ENCODE data around the gene KIF6.

KIF6 gene

DNA sequence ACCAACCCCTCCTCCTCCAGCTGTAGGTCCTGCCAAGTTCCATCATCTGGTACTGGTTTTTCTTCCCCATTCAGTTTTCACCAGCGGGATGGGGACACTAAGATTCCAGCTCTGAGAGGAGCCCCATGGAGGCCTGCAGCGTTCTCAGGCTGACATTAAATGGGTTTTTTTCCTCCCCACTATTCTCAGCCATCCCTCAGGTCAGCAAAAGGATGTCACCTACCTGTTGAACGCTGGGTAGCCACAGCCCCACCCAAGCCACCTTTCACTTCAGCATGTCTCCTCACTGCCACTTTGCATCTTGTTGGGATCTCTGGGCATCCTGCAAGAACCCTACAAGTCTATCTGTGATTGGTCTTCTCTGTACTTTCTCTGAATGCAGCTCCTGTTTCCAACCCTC is 417.7 kb downstream of the KIF6 start:
- peaks cover 15% of the 10 kb centered on the region for H3K27me3 ChIP-seq (ENCODE audit: control insufficient read depth, insufficient read depth, low read length)
- no peak overlapping the region for H3K9ac ChIP-seq (ENCODE audit: low read depth, low read length)
- H3K9me3 ChIP-seq (ENCODE audit: control insufficient read depth, insufficient read depth, low read length), result no peaks in the 10 kb centered on the region
- H3K4me3 ChIP-seq (ENCODE audit: low read depth, low read length), result no peak overlapping the region
- H3K4me1 ChIP-seq (ENCODE audit: control insufficient read depth, insufficient read depth, low read length), result peaks cover 3% of the 10 kb centered on the region
- H3K36me3 ChIP-seq (ENCODE audit: control insufficient read depth, insufficient read depth, low read length), result no peaks in the 10 kb centered on the region

DNA sequence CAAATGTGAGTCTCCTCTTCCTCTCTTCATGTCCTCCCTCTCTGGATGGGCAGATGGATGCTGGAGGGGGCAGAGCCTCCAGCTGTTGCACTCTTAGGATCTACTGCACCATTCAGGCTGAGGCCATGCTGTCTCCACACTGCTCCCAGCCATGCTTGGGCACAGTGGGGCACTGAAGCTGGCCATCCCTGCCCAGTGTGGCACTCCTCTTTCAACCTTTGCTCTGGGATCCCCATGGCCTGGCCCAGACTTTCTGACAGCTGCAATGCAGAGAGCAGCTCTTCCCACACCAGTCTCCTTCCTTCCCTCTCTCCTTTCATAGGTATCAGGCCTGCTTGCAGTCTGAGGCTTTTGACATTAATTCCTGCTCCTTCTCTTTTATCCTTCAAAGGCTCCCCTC is 420.3 kb downstream of the KIF6 start:
- Histone ChIP-seq H3K27me3 (ENCODE audit: control insufficient read depth, insufficient read depth, low read length) (no peaks in the 10 kb centered on the region), H3K9me3 (ENCODE audit: control insufficient read depth, insufficient read depth, low read length) (no peaks in the 10 kb centered on the region), H3K4me1 (ENCODE audit: control insufficient read depth, insufficient read depth, low read length) (peaks cover 3% of the 10 kb centered on the region), H3K36me3 (ENCODE audit: control insufficient read depth, insufficient read depth, low read length) (no peaks in the 10 kb centered on the region), H3K4me3 (ENCODE audit: low read depth, low read length) (no peak overlapping the region), H3K9ac (ENCODE audit: low read depth, low read length) (no peak overlapping the region)

DNA sequence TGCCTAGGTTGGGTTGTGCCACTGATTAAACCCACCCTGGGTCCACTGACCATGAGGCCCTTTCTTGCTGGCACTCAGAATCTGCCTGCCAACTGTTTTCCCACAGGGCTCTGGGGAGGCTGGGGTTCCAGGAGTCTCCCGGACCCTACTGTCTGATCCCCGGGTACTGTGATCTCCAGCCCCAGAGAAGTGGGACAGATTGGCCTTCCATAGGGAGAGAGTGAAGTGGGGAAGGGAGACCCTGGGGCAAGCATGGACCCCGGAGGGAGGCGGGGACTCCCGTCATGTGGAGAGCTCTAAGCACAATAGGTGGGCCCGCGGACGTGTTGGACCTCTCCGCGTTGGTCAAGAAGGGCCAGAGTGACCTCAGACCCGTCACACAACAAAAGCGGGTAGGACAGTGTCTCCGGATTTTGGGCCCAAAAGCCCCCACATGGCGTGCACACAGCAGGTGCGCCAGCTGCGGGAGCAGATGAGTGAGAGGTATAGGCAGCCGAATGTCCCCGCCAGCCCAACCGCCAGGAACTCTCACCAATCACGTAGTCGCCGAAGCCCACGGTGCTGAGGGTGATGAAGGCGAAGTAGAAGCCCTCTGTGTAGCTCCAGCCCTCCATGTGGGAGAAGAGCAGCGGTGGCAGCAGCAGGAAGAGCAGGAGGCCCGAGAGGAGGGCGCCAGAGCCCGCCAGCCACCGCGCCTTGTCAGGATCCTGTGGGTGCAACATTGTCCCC is 421.6 kb downstream of the KIF6 start:
- H3K9ac ChIP-seq (ENCODE audit: low read depth, low read length), result no peak overlapping the region
- H3K4me1 ChIP-seq (ENCODE audit: control insufficient read depth, insufficient read depth, low read length), result peaks cover 3% of the 10 kb centered on the region
- H3K27me3 ChIP-seq (ENCODE audit: control insufficient read depth, insufficient read depth, low read length), result no peaks in the 10 kb centered on the region
- H3K9me3 ChIP-seq (ENCODE audit: control insufficient read depth, insufficient read depth, low read length), result no peaks in the 10 kb centered on the region
- no peaks in the 10 kb centered on the region for H3K36me3 ChIP-seq (ENCODE audit: control insufficient read depth, insufficient read depth, low read length)
- no peak overlapping the region for H3K4me3 ChIP-seq (ENCODE audit: low read depth, low read length)

DNA sequence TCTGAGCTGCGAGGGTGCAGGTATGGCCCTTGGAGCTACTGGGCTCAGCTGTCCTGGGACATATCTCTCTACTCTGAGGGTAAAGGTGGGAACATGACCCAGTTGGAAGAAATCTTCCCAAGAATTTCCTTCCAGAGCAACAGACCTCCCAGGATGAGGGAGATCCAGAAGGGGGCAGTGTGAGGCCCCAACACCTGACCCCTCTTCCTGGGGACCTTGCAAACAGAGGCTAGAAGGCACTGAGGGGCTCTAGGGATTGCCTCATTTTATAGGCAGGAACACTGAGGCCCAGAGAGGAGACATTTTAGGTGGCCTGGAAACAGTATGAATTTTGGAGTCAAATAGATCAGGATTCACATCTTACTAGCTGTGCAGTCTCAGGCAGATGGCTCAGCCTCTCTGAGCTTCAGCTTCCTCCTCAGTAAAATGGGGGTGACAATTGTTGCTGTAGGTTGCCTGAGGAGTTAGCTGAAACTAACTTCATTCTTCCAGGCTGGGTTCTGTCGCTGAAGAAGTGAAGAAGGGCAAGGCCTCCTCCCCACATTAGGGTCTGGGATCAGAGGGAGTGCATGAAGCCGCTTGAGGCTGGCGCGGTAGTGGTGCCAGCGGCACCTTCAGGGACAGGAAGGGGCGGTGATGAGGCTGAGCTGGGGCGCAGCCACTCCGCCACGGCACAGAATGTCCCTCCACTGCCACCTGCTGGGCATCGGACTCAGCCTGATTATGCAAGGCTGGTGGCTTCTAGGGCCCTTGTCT is 422.4 kb downstream of the KIF6 start:
- no peak overlapping the region for H3K9ac ChIP-seq (ENCODE audit: low read depth, low read length)
- H3K9me3 ChIP-seq (ENCODE audit: control insufficient read depth, insufficient read depth, low read length), result no peaks in the 10 kb centered on the region
- H3K36me3 ChIP-seq (ENCODE audit: control insufficient read depth, insufficient read depth, low read length), result no peaks in the 10 kb centered on the region
- H3K4me3 ChIP-seq (ENCODE audit: low read depth, low read length), result no peak overlapping the region
- no peaks in the 10 kb centered on the region for H3K27me3 ChIP-seq (ENCODE audit: control insufficient read depth, insufficient read depth, low read length)
- peaks cover 3% of the 10 kb centered on the region for H3K4me1 ChIP-seq (ENCODE audit: control insufficient read depth, insufficient read depth, low read length)

DNA sequence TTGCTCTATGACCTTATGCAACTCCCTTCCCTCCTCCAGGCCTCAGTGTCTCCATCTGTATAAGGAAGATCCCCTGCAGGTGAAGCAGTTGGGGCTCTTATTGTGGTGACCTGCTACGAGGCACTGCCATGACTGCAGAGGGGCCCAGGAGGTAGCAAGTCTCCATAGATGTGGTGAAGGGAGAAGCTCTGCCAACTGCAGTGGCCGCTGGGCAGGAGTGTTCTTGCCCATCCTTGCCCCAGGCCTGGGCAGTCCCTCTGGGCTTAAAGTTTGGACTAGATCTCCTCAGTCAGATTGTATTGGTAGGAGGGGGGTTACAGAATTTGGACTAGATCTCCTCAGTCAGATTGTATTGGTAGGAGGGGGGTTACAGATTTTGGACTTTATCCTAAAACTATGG is 423.2 kb downstream of the KIF6 start:
- H3K27me3 ChIP-seq (ENCODE audit: control insufficient read depth, insufficient read depth, low read length), result no peaks in the 10 kb centered on the region
- H3K4me3 ChIP-seq (ENCODE audit: low read depth, low read length), result no peak overlapping the region
- no peaks in the 10 kb centered on the region for H3K36me3 ChIP-seq (ENCODE audit: control insufficient read depth, insufficient read depth, low read length)
- no peaks in the 10 kb centered on the region for H3K9me3 ChIP-seq (ENCODE audit: control insufficient read depth, insufficient read depth, low read length)
- no peak overlapping the region for H3K9ac ChIP-seq (ENCODE audit: low read depth, low read length)
- peaks cover 3% of the 10 kb centered on the region for H3K4me1 ChIP-seq (ENCODE audit: control insufficient read depth, insufficient read depth, low read length)

DNA sequence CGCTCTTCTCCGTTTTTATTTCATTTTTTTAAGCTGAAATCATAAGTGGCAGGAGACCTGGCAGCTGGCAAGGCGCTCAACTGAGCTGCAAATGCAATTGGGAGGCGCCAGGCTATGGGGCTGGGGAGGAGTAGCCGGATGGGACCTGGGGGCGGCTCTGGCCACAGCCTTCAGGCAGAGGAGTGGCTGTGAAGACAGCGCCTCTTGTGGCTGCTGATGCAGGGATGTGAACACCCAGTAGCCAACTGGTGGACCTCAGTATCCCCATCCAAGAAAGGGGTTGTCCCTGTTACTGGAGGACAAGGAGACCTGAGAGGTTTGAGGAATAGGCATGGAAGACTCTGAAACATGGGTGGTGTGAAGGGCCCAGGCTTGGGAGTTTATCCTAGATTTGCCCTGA is 423.6 kb downstream of the KIF6 start:
- H3K4me1 ChIP-seq (ENCODE audit: control insufficient read depth, insufficient read depth, low read length), result peaks cover 3% of the 10 kb centered on the region
- H3K4me3 ChIP-seq (ENCODE audit: low read depth, low read length), result no peak overlapping the region
- H3K27me3 ChIP-seq (ENCODE audit: control insufficient read depth, insufficient read depth, low read length), result no peaks in the 10 kb centered on the region
- no peak overlapping the region for H3K9ac ChIP-seq (ENCODE audit: low read depth, low read length)
- H3K36me3 ChIP-seq (ENCODE audit: control insufficient read depth, insufficient read depth, low read length), result no peaks in the 10 kb centered on the region
- H3K9me3 ChIP-seq (ENCODE audit: control insufficient read depth, insufficient read depth, low read length), result no peaks in the 10 kb centered on the region

DNA sequence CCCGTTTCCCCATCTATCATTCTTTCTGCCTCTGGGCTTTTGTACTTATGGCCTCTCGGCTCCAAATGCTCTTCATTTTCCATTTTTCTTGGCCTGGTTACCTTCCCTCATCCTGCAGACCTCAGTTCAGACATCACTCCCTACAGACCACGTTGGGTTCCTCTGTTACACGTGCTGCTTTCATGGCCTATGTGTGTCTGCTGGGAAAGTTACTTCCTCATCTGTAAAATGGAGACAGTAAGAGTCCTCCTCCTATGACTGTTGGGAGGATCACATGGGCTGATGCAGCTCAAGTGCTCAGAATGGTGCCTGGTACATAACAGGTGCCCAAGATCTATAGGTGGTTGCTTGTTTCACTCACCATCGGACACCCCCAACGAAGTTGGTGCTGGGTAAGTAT is 424.5 kb downstream of the KIF6 start:
- Histone ChIP-seq H3K9ac (ENCODE audit: low read depth, low read length) (no peak overlapping the region), H3K36me3 (ENCODE audit: control insufficient read depth, insufficient read depth, low read length) (no peaks in the 10 kb centered on the region), H3K27me3 (ENCODE audit: control insufficient read depth, insufficient read depth, low read length) (no peaks in the 10 kb centered on the region), H3K4me1 (ENCODE audit: control insufficient read depth, insufficient read depth, low read length) (peaks cover 3% of the 10 kb centered on the region), H3K9me3 (ENCODE audit: control insufficient read depth, insufficient read depth, low read length) (no peaks in the 10 kb centered on the region), H3K4me3 (ENCODE audit: low read depth, low read length) (no peak overlapping the region)

DNA sequence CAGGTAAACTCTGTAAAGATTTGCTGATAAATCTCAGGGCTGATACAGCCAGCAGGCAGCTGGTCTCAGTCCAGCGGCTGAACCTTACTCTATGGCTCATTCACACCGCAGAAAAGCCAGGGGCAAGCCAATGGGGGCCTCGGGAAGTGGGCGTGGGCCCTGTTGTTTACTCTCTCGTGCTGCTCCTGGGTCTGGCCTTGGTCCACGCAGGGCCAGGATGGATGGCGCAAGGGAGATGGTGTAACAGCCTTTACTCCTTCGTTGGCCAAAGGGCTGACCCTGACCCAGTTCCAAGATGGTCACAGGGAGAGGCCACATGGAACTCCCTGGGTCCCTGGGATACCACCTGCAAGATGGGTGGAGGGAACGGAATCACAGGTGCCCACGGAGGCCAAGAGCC is 427.1 kb downstream of the KIF6 start:
- H3K36me3 ChIP-seq (ENCODE audit: control insufficient read depth, insufficient read depth, low read length), result no peaks in the 10 kb centered on the region
- H3K9ac ChIP-seq (ENCODE audit: low read depth, low read length), result no peak overlapping the region
- H3K4me1 ChIP-seq (ENCODE audit: control insufficient read depth, insufficient read depth, low read length), result peaks cover 3% of the 10 kb centered on the region

DNA sequence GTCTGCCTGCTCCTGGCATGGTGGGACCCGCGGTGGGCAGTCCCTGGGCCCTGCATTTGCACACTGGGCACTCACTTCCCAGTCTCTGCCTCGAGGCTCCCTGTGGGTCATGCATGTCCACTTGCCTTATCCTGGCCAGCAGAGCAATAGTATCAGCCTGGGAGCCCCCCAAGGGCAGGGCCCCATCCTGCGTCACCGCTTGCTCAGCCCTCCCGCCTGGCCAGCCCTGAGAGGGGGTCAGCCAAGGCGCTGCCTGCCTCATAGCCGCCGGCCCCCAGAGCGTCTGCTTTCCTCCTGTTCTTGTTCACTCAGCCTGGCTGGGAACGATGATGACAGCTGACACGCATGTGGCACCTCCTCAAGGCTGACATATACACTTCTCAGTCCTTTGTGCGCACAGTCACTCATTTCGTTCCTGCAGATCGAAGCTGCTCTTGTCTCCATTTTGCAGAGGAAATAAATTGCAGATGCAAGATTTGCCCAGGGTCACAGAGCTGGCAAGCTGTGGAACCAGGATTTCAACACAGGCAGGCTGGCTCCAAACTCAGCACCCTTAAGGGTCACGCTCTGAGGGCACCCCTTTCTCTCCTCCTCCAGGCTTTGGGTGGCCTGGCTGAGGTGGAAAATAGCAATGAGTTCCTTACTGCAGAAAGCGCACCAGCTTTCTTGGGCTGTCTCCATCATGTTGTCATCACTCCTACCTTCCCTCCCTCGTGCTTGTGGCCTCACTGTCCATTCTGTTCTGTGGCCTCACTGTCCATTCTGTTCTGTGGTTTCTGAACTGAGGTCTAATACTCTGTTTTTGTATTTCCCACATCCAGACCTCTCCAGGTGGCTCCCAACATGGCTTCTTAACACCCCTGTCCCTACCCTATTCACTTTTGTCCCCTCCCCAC is 428.2 kb downstream of the KIF6 start:
- Histone ChIP-seq H3K36me3 (ENCODE audit: control insufficient read depth, insufficient read depth, low read length) (no peaks in the 10 kb centered on the region), H3K4me3 (ENCODE audit: low read depth, low read length) (no peak overlapping the region), H3K4me1 (ENCODE audit: control insufficient read depth, insufficient read depth, low read length) (peaks cover 3% of the 10 kb centered on the region), H3K27me3 (ENCODE audit: control insufficient read depth, insufficient read depth, low read length) (no peaks in the 10 kb centered on the region), H3K9ac (ENCODE audit: low read depth, low read length) (no peak overlapping the region), H3K9me3 (ENCODE audit: control insufficient read depth, insufficient read depth, low read length) (no peaks in the 10 kb centered on the region)

More for the DNA sequence above, 427.1 kb downstream of the KIF6 start:
- no peak overlapping the region for H3K4me3 ChIP-seq (ENCODE audit: low read depth, low read length)
- H3K9me3 ChIP-seq (ENCODE audit: control insufficient read depth, insufficient read depth, low read length), result no peaks in the 10 kb centered on the region
- no peaks in the 10 kb centered on the region for H3K27me3 ChIP-seq (ENCODE audit: control insufficient read depth, insufficient read depth, low read length)

DNA sequence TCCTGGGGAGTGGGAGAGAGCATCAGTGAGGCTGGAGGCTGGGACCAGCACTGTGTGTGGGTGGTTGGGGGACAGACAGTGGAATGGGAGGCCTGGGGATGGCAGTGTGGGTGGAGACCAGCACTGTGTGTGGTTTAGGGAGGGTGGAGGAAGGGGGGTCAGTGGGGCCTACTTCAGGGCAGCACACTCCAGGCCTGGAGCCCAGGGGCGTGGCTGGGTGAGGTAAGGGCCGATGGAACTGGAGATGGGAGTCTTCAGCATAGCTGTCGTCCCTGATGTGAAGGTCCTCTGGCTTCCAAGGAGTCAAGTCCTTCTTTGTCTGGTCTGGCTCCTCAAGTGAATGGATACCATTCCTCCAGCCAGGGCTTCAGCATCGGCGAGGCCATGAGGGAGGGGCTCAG is 429.6 kb downstream of the KIF6 start:
- Histone ChIP-seq H3K27me3 (ENCODE audit: control insufficient read depth, insufficient read depth, low read length) (no peaks in the 10 kb centered on the region), H3K9me3 (ENCODE audit: control insufficient read depth, insufficient read depth, low read length) (no peaks in the 10 kb centered on the region), H3K4me3 (ENCODE audit: low read depth, low read length) (no peak overlapping the region), H3K4me1 (ENCODE audit: control insufficient read depth, insufficient read depth, low read length) (peaks cover 10% of the 10 kb centered on the region), H3K36me3 (ENCODE audit: control insufficient read depth, insufficient read depth, low read length) (no peaks in the 10 kb centered on the region), H3K9ac (ENCODE audit: low read depth, low read length) (no peak overlapping the region)

DNA sequence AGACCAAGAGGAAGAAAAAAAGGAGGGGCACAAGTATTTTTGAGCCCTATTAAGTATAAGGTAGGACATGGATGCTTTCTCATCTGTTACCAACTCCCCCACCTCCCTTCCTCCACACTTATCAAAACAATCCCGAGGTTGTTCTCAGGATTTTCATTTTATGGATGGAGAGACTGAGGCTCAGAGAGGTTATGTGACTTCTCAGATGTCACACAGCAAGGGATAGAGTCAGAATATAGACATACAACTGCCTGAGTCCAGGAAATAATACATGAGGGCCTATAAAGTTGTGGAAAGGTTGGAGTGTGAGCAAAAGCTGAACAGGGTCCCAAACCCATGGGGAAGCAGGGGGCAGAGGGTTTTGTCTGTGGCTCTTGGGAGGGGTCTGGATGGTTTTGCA is 430.3 kb downstream of the KIF6 start:
- no peaks in the 10 kb centered on the region for H3K36me3 ChIP-seq (ENCODE audit: control insufficient read depth, insufficient read depth, low read length)
- peaks cover 10% of the 10 kb centered on the region for H3K4me1 ChIP-seq (ENCODE audit: control insufficient read depth, insufficient read depth, low read length)
- no peaks in the 10 kb centered on the region for H3K9me3 ChIP-seq (ENCODE audit: control insufficient read depth, insufficient read depth, low read length)
- H3K27me3 ChIP-seq (ENCODE audit: control insufficient read depth, insufficient read depth, low read length), result no peaks in the 10 kb centered on the region
- H3K4me3 ChIP-seq (ENCODE audit: low read depth, low read length), result no peak overlapping the region
- H3K9ac ChIP-seq (ENCODE audit: low read depth, low read length), result no peak overlapping the region

Data from iPS-15b (cell line).